GM12878 (cell line): ENCODE measurements around the gene OGFOD2. TPM values are rescaled to one million over a fixed set of nuclear protein-coding genes. Genes with fewer than 3 reads are reported as not detected.

Experiments
- ATF3 ChIP-seq: IDR thresholded peaks from 2 replicates; pipeline ENCODE4 v1.6.1; 2011; ENCODE audit warnings: low read depth, mild to moderate bottlenecking, low read length, moderate library complexity, borderline replicate concordance; ENCODE audit errors: extremely low read depth
- CBX5 ChIP-seq: sonication (generic); IDR thresholded peaks from 2 replicates; pipeline ENCODE4 v1.6.1; 2016; ENCODE audit warnings: low read depth, moderate library complexity, mild to moderate bottlenecking, inconsistent platforms
- CHD1 ChIP-seq: IDR thresholded peaks from 2 replicates; pipeline ENCODE4 v1.6.1; 2012; ENCODE audit warnings: low read depth, low read length, improper control_type of control experiment
- CREB1 ChIP-seq: IDR thresholded peaks from 2 replicates; pipeline ENCODE4 v1.6.1; 2012; ENCODE audit warnings: low read depth, mild to moderate bottlenecking, inconsistent platforms
- ESRRA ChIP-seq: IDR thresholded peaks from 2 replicates; pipeline ENCODE4 v1.6.1; 2012; ENCODE audit warnings: mild to moderate bottlenecking, low read length, improper control_type of control experiment
- ETV6 ChIP-seq, 2 experiments: fragments of 450-650 bp in 1 of 2; IDR thresholded peaks in 1 of 2; conservative IDR thresholded peaks in 1 of 2; 2 replicates each; pipeline ENCODE4 v1.6.1; 2014; ENCODE audit warnings: antibody characterized with exemption in 1 of 2, borderline replicate concordance in 1 of 2, low read depth in 1 of 2, mild to moderate bottlenecking in 1 of 2, moderate library complexity in 1 of 2
- FOXK2 ChIP-seq: fragments of 450-650 bp; IDR thresholded peaks from 2 replicates; pipeline ENCODE4 v1.6.1; 2017; ENCODE audit warnings: mild to moderate bottlenecking, moderate library complexity
- JUND ChIP-seq: IDR thresholded peaks from 2 replicates; pipeline ENCODE4 v1.6.1; 2012; ENCODE audit warnings: low read depth, mild to moderate bottlenecking, low read length, improper control_type of control experiment, moderate library complexity
- MEF2A ChIP-seq: IDR thresholded peaks from 2 replicates; pipeline ENCODE4 v1.6.1; 2011; ENCODE audit warnings: low read depth, mild to moderate bottlenecking, low read length, moderate library complexity; ENCODE audit not compliant: insufficient read depth
- PAX8 ChIP-seq: fragments of 450-650 bp; IDR thresholded peaks from 2 replicates; pipeline ENCODE4 v1.6.1; 2017; ENCODE audit warnings: mild to moderate bottlenecking, moderate library complexity
- PKNOX1 ChIP-seq: fragments of 450-650 bp; IDR thresholded peaks from 2 replicates; pipeline ENCODE4 v1.6.1; 2016; ENCODE audit warnings: mild to moderate bottlenecking
- PML ChIP-seq: IDR thresholded peaks from 2 replicates; pipeline ENCODE4 v1.6.1; 2012; ENCODE audit warnings: low read length, inconsistent platforms
- POLR2AphosphoS2 ChIP-seq: IDR thresholded peaks from 2 replicates; pipeline ENCODE4 v1.6.1; 2011; ENCODE audit warnings: low read depth, mild to moderate bottlenecking, low read length, improper control_type of control experiment, moderate library complexity
- PRDM15 ChIP-seq: fragments of 450-650 bp; formaldehyde crosslinking; IDR thresholded peaks from 2 replicates; pipeline ENCODE4 v1.4.0; 2020; ENCODE audit warnings: mild to moderate bottlenecking, moderate library complexity
- RUNX3 ChIP-seq: IDR thresholded peaks from 2 replicates; pipeline ENCODE4 v1.6.1; 2012; ENCODE audit warnings: low read length, inconsistent platforms
- SIN3A ChIP-seq: IDR thresholded peaks from 2 replicates; pipeline ENCODE4 v1.6.1; 2012; ENCODE audit warnings: low read depth, low read length, improper control_type of control experiment
- STAT1 ChIP-seq: fragments of 450-650 bp; conservative IDR thresholded peaks from 2 replicates; pipeline ENCODE4 v1.6.1; 2014; ENCODE audit warnings: antibody characterized with exemption, mild to moderate bottlenecking
- SUPT20H ChIP-seq: IDR thresholded peaks from 2 replicates; pipeline ENCODE4 v1.6.1; 2011; ENCODE audit warnings: low read depth, mild to moderate bottlenecking, low read length, moderate library complexity, borderline replicate concordance; ENCODE audit not compliant: control insufficient read depth
- YBX1 ChIP-seq: fragments of 450-650 bp; IDR thresholded peaks from 2 replicates; pipeline ENCODE4 v1.6.1; 2016; ENCODE audit warnings: antibody characterized with exemption
- ZBTB11 ChIP-seq: fragments of 450-650 bp; formaldehyde crosslinking; IDR thresholded peaks from 2 replicates; pipeline ENCODE4 v1.5.0; 2022; ENCODE audit warnings: mild to moderate bottlenecking, missing genetic modification characterization
- ZNF274 ChIP-seq: IDR thresholded peaks from one replicate; pipeline ENCODE4 v1.8.0; 2011; ENCODE audit not compliant: insufficient read length, insufficient read depth
- ZZZ3 ChIP-seq: IDR thresholded peaks from 2 replicates; pipeline ENCODE4 v1.6.1; 2011; ENCODE audit warnings: low read depth; ENCODE audit not compliant: control insufficient read depth, insufficient read length
- polyA plus RNA-seq, 11 experiments: library from polyadenylated mRNA; depleted of rRNA in 4 of 11; unstranded in 6 of 11; stranded (reverse) in 5 of 11; fragments of >200 nt; fragmentation: Nextera tagmentation in 4 of 11; fragmentation: Illumina TruSeq in 1 of 11; extraction: Ambion mirVana in 4 of 11; extraction: Trizol in 1 of 11; gene quantifications; 1 replicate in 1 of 11; 2 replicates in 10 of 11; pipeline versions ENCODE4 v1.2.1 to v1.2.3, GENCODE V29; 2011 to 2016; ENCODE audit warnings: inconsistent platforms in 2 of 11, missing spikeins in 2 of 11, low read depth in 1 of 11
- total RNA-seq, 4 experiments: library from RNA; depleted of rRNA in 3 of 4; stranded (reverse); fragments of >200 nt in 3 of 4; fragmentation: Illumina TruSeq in 1 of 4; extraction: Trizol in 1 of 4; gene quantifications; 2 replicates each; pipeline versions ENCODE4 v1.2.1 to v1.2.3, GENCODE V29; 2013 to 2021

OGFOD2 gene
- total and polyA plus RNA-seq, 10 of the 15 experiments (the other 5 are each of a cell fraction or from before 2014, with no cell fraction given), result 0.93 to 29.2 (median 16.3) TPM

- no peak for TF ChIP-seq PKNOX1
- peak; percentile 39; the same call in 1 of the 2 replicates for TF ChIP-seq RUNX3
- no peak for TF ChIP-seq FOXK2
- no peak for TF ChIP-seq SUPT20H
- no peak for TF ChIP-seq ETV6 (conservative IDR thresholded peaks at IDR 0.05 in 1 of 2, IDR thresholded peaks at IDR 0.05 in 1 of 2; ENCODE audit: borderline replicate concordance in 1 of 2, low read depth in 1 of 2)
- no peak for TF ChIP-seq ZNF274
- no peak for TF ChIP-seq CHD1
- TF ChIP-seq ATF3, result no peak
- TF ChIP-seq MEF2A, result no peak
- TF ChIP-seq CREB1, result no peak
- TF ChIP-seq ZBTB11 (CRISPR knock-in tag), result peak; percentile 91
- no peak for TF ChIP-seq ESRRA
- no peak; the same call in 1 of the 2 replicates for TF ChIP-seq PML
- no peak for TF ChIP-seq PRDM15 (CRISPR knock-in tag)
- TF ChIP-seq SIN3A, result no peak; the same call in 1 of the 2 replicates
- TF ChIP-seq ZZZ3, result no peak
- no peak for TF ChIP-seq YBX1
- no peak for TF ChIP-seq CBX5
- no peak for TF ChIP-seq PAX8
- TF ChIP-seq STAT1, result no peak; the same call in 1 of the 2 replicates
- peak; percentile 64; the same call in 1 of the 2 replicates for TF ChIP-seq POLR2AphosphoS2
- TF ChIP-seq JUND, result no peak
Measured at GRCh38 chr12:122980183-122981035, 5.4 kb downstream of the OGFOD2 start, which contains the start of gene ARL6IP4 (continued).
